HEK293 (cell line): ENCODE measurements around the gene GSTM1.
"Not testable (repeated sequence)": the region's sequence is repeated elsewhere in the genome, so short reads cannot be mapped to it uniquely, and the experiment has no call there.

Experiments
- CTCF ChIA-PET: fragments of 350-600 bp; formaldehyde crosslinking; extraction: SDS; loops from one replicate; lab custom pipeline; 2021; ENCODE audit warnings: antibody characterized with exemption; lab: Yijun Ruan, JAX
- POLR2A ChIA-PET: fragments of 300-600 bp; formaldehyde crosslinking; extraction: SDS; loops from one replicate; lab custom pipeline; 2020; ENCODE audit warnings: antibody characterized with exemption, inconsistent platforms; lab: Yijun Ruan, JAX
- H3K27ac ChIP-seq: fragments of 200-500 bp; sonication (Bioruptor generic); 2 replicates; pipeline ENCODE4 v1.5.1; 2014; ENCODE audit warnings: low read depth, low read length, control low read depth, inconsistent platforms; ENCODE audit errors: extremely low read depth
- H3K36me3 ChIP-seq, 2 experiments: fragments of 200-500 bp in 1 of 2; sonication (Bioruptor generic) in 1 of 2; 1 replicate in 1 of 2; 2 replicates in 1 of 2; pipeline ENCODE4 v1.5.1; 2014 to 2017; ENCODE audit warnings: inconsistent platforms in 2 of 2, low read length in 2 of 2; ENCODE audit not compliant: control insufficient read depth in 2 of 2, insufficient read depth in 1 of 2
- H3K4me1 ChIP-seq: fragments of 200-500 bp; sonication (Bioruptor generic); 2 replicates; pipeline ENCODE4 v1.5.1; 2014; ENCODE audit warnings: mild to moderate bottlenecking, low read length, inconsistent platforms; ENCODE audit not compliant: control insufficient read depth, insufficient read depth
- H3K4me3 ChIP-seq: 2 replicates; pipeline ENCODE4 v1.5.1; 2011; ENCODE audit warnings: low read depth, mild to moderate bottlenecking, control low read depth, low read length, moderate library complexity
- H3K9me3 ChIP-seq: fragments of 200-500 bp; sonication (Bioruptor generic); 2 replicates; pipeline ENCODE4 v1.5.1; 2014; ENCODE audit warnings: low read depth, low read length, inconsistent platforms; ENCODE audit not compliant: control insufficient read depth, insufficient read depth
- FEZF1 ChIP-seq: fragments of 450-650 bp; formaldehyde crosslinking; IDR thresholded peaks from 2 replicates; pipeline ENCODE4 v1.5.1; 2016; ENCODE audit warnings: missing biosample characterization, missing genetic modification characterization
- SETDB1 ChIP-seq: IDR thresholded peaks from one replicate; pipeline ENCODE4 v1.6.1; 2017; ENCODE audit warnings: mild to moderate bottlenecking, low read length, moderate library complexity, mixed read lengths; ENCODE audit not compliant: insufficient read length
- YY2 ChIP-seq: fragments of 450-650 bp; formaldehyde crosslinking; IDR thresholded peaks from 2 replicates; pipeline ENCODE4 v1.5.1; 2016; ENCODE audit warnings: missing biosample characterization, missing genetic modification characterization
- ZBTB1 ChIP-seq: fragments of 450-650 bp; formaldehyde crosslinking; IDR thresholded peaks from 2 replicates; pipeline ENCODE4 v1.5.1; 2016; ENCODE audit warnings: missing biosample characterization, missing genetic modification characterization
- ZNF112 ChIP-seq: fragments of 450-650 bp; formaldehyde crosslinking; IDR thresholded peaks from 2 replicates; pipeline ENCODE4 v1.5.0; 2017; ENCODE audit warnings: missing biosample characterization, missing genetic modification characterization
- ZNF121 ChIP-seq: fragments of 450-650 bp; formaldehyde crosslinking; IDR thresholded peaks from 2 replicates; pipeline ENCODE4 v1.5.1; 2016; ENCODE audit warnings: missing biosample characterization, missing genetic modification characterization
- ZNF155 ChIP-seq: fragments of 450-650 bp; formaldehyde crosslinking; IDR thresholded peaks from 2 replicates; pipeline ENCODE4 v1.5.1; 2016; ENCODE audit warnings: missing biosample characterization, missing genetic modification characterization
- ZNF214 ChIP-seq: fragments of 450-650 bp; formaldehyde crosslinking; IDR thresholded peaks from 2 replicates; pipeline ENCODE4 v1.5.1; 2017; ENCODE audit warnings: missing biosample characterization, mild to moderate bottlenecking, missing genetic modification characterization, borderline replicate concordance
- ZNF221 ChIP-seq: fragments of 450-650 bp; formaldehyde crosslinking; IDR thresholded peaks from 2 replicates; pipeline ENCODE4 v1.5.1; 2017; ENCODE audit warnings: missing biosample characterization, missing genetic modification characterization, borderline replicate concordance
- ZNF24 ChIP-seq: fragments of 450-650 bp; formaldehyde crosslinking; IDR thresholded peaks from 2 replicates; pipeline ENCODE4 v1.5.1; 2016; ENCODE audit warnings: missing biosample characterization, missing genetic modification characterization
- ZNF514 ChIP-seq: fragments of 450-650 bp; formaldehyde crosslinking; IDR thresholded peaks from 2 replicates; pipeline ENCODE4 v1.5.1; 2016; ENCODE audit warnings: missing biosample characterization, missing genetic modification characterization
- ZNF521 ChIP-seq: fragments of 450-650 bp; formaldehyde crosslinking; IDR thresholded peaks from 2 replicates; pipeline ENCODE4 v1.5.1; 2017; ENCODE audit warnings: missing biosample characterization, mild to moderate bottlenecking, missing genetic modification characterization
- ZNF571 ChIP-seq: fragments of 450-650 bp; formaldehyde crosslinking; IDR thresholded peaks from 2 replicates; pipeline ENCODE4 v1.5.0; 2017; ENCODE audit warnings: missing biosample characterization, missing genetic modification characterization
- ZNF658 ChIP-seq: fragments of 450-650 bp; formaldehyde crosslinking; IDR thresholded peaks from 2 replicates; pipeline ENCODE4; 2016; ENCODE audit warnings: missing biosample characterization, missing genetic modification characterization
- ZNF664 ChIP-seq: fragments of 450-650 bp; formaldehyde crosslinking; IDR thresholded peaks from 2 replicates; pipeline ENCODE4 v1.5.1; 2016; ENCODE audit warnings: missing biosample characterization, missing genetic modification characterization
- ZSCAN23 ChIP-seq: fragments of 450-650 bp; formaldehyde crosslinking; IDR thresholded peaks from 2 replicates; pipeline ENCODE4 v1.5.1; 2016; ENCODE audit warnings: missing biosample characterization, missing genetic modification characterization
- TF ChIP-seq, protein P1 (sequence below): fragments of 450-650 bp; formaldehyde crosslinking; IDR thresholded peaks from 2 replicates; pipeline ENCODE4 v1.5.1; 2016; ENCODE audit warnings: missing biosample characterization, missing genetic modification characterization
- TF ChIP-seq, protein P2 (sequence below): fragments of 450-650 bp; formaldehyde crosslinking; IDR thresholded peaks from 2 replicates; pipeline ENCODE4 v1.5.1; 2016; ENCODE audit warnings: missing biosample characterization, missing genetic modification characterization
- TF ChIP-seq, protein P3 (sequence below): fragments of 450-650 bp; formaldehyde crosslinking; IDR thresholded peaks from 2 replicates; pipeline ENCODE4 v1.5.1; 2016; ENCODE audit warnings: missing biosample characterization, missing genetic modification characterization, borderline replicate concordance
- TF ChIP-seq, protein P4 (sequence below): fragments of 450-650 bp; formaldehyde crosslinking; IDR thresholded peaks from 2 replicates; pipeline ENCODE4 v1.5.1; 2016; ENCODE audit warnings: missing biosample characterization, missing genetic modification characterization

GSTM1 gene

DNA sequence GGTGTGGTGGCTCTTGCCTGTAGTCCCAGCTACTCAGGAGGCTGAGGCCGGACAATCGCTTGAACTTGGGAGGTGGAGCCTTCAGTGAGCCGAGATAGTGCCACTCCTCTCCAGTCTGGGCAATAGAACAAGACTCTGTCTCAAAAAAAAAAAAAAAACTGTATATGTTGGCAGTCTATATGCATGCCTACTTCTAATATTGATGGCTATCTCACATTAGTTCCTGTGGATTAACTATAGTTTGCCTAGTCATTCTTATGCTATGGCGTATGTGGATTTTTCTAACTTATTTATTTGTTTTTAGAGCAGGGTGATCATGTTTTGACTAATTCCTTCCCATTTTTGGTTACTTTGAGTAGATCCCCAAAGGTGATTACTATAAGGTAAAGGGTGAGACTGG lies 9.4 kb downstream of the GSTM1 start:
- POLR2A ChIA-PET, result no interaction called here
- H3K27ac ChIP-seq, result no peak overlapping the region
- CTCF ChIA-PET, result no interaction called here
- no peaks in the 10 kb centered on the region for H3K9me3 ChIP-seq
- H3K36me3 ChIP-seq, result no peaks in the 10 kb centered on the region
- no peak for TF ChIP-seq ZNF24
- TF ChIP-seq, protein P1, sequence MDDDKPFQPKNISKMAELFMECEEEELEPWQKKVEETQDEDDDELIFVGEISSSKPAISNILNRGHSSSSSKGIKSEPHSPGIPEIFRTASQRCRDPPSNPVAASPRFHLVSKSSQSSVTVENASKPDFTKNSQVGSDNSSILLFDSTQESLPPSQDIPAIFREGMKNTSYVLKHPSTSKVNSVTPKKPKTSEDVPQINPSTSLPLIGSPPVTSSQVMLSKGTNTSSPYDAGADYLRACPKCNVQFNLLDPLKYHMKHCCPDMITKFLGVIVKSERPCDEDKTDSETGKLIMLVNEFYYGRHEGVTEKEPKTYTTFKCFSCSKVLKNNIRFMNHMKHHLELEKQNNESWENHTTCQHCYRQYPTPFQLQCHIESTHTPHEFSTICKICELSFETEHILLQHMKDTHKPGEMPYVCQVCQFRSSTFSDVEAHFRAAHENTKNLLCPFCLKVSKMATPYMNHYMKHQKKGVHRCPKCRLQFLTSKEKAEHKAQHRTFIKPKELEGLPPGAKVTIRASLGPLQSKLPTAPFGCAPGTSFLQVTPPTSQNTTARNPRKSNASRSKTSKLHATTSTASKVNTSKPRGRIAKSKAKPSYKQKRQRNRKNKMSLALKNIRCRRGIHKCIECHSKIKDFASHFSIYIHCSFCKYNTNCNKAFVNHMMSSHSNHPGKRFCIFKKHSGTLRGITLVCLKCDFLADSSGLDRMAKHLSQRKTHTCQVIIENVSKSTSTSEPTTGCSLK (tag by site-specific recombination), result no peak
- no peak for TF ChIP-seq ZNF521 (tag by site-specific recombination)
- TF ChIP-seq ZNF214, result no peak
- TF ChIP-seq, protein P2, sequence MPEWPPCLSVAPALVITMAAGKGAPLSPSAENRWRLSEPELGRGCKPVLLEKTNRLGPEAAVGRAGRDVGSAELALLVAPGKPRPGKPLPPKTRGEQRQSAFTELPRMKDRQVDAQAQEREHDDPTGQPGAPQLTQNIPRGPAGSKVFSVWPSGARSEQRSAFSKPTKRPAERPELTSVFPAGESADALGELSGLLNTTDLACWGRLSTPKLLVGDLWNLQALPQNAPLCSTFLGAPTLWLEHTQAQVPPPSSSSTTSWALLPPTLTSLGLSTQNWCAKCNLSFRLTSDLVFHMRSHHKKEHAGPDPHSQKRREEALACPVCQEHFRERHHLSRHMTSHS (tag by site-specific recombination), result no peak
- TF ChIP-seq ZBTB1, result no peak
- no peak for TF ChIP-seq ZNF571 (tag by site-specific recombination)
- no peaks in the 10 kb centered on the region for H3K4me1 ChIP-seq
- no peak overlapping the region for H3K4me3 ChIP-seq

DNA sequence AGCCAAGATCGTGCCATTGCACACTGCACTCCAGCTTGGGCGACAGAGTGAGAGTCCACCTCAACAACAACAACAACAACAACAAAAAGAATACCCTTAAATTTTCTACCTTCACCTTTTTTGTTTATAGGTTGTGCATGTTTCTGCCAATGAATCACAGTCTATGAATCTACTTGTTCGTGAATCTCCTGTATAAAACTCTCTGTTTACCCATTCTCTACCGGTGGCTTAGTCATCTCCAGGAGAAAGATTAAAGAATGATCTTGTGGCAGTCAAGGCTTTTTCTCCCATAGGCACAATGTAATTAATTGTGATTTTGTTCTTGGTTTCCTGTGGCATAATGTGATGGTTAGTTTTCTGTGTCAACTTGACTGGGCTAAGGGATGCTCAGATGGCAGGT lies 10.2 kb downstream of the GSTM1 start:
- CTCF ChIA-PET, H3K27ac ChIP-seq, H3K4me1 ChIP-seq, POLR2A ChIA-PET, H3K36me3 ChIP-seq, H3K9me3 ChIP-seq, H3K4me3 ChIP-seq: not testable (repeated sequence)

DNA sequence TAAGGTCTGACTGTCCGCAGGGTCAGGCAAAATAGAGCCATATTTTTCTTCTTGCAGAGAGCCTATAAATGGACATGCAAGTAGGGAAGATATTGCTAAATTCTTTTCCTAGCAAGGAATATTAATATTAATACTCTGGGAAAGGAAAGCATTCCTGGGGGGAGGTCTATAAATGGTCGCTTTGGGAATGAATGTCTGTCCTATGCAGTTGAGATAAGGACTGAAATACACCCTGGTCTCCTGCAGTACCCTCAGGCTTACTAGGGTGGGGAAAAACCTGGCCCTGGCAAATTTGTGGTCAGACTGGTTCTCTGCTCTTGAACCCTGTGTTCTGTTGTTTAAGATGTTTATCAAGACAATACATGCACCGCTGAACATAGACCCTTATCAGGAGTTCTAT lies 15.3 kb downstream of the GSTM1 start:
- POLR2A ChIA-PET, H3K36me3 ChIP-seq, H3K4me1 ChIP-seq, H3K9me3 ChIP-seq, H3K4me3 ChIP-seq, H3K27ac ChIP-seq: not testable (repeated sequence)
- CTCF ChIA-PET, result interaction anchor here (2.7 kb wide), 1 partner anchor 63 kb away, joined by 14 read pairs; no protein-coding TSS in a partner anchor
- peak; percentile 16 for TF ChIP-seq SETDB1

DNA sequence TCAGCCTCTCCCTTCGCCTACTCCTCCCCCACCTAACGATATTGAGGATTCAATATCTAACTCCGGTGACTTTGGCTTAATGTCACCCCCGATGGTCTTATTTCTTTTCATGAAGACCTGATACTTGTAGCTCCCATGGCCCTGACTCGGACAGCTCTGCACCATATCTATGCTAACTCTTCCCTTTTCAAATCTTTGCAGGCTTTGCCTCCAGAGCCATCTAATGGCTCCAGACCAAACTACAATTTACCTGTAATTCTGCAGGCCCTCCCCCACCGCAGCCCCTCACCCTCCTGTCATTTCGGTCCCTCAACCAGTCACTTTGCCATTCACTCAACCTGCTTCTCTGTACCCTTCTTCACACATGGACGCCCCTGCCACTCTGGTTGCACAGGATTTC lies 16.6 kb downstream of the GSTM1 start:
- CTCF ChIA-PET, result interaction anchor here (0.6 to 2.7 kb wide), 3 partner anchors 61 to 255 kb away, joined by 3 to 14 read pairs (median 6); no protein-coding TSS in a partner anchor
- H3K27ac ChIP-seq, result no peak overlapping the region
- no peaks in the 10 kb centered on the region for H3K4me1 ChIP-seq
- no peak overlapping the region for H3K4me3 ChIP-seq
- POLR2A ChIA-PET, result no interaction called here
- no peaks in the 10 kb centered on the region for H3K36me3 ChIP-seq
- H3K9me3 ChIP-seq, result no peaks in the 10 kb centered on the region
- TF ChIP-seq ZNF514 (tag by site-specific recombination) (no peak), ZNF121 (tag by site-specific recombination) (no peak), ZNF658 (tag by site-specific recombination) (no peak), FEZF1 (tag by site-specific recombination) (no peak), ZNF112 (tag by site-specific recombination) (no peak), ZNF221 (tag by site-specific recombination) (no peak), ZNF155 (no peak), YY2 (tag by site-specific recombination) (no peak), ZSCAN23 (no peak), ZNF664 (tag by site-specific recombination) (no peak)
- TF ChIP-seq, protein P3, sequence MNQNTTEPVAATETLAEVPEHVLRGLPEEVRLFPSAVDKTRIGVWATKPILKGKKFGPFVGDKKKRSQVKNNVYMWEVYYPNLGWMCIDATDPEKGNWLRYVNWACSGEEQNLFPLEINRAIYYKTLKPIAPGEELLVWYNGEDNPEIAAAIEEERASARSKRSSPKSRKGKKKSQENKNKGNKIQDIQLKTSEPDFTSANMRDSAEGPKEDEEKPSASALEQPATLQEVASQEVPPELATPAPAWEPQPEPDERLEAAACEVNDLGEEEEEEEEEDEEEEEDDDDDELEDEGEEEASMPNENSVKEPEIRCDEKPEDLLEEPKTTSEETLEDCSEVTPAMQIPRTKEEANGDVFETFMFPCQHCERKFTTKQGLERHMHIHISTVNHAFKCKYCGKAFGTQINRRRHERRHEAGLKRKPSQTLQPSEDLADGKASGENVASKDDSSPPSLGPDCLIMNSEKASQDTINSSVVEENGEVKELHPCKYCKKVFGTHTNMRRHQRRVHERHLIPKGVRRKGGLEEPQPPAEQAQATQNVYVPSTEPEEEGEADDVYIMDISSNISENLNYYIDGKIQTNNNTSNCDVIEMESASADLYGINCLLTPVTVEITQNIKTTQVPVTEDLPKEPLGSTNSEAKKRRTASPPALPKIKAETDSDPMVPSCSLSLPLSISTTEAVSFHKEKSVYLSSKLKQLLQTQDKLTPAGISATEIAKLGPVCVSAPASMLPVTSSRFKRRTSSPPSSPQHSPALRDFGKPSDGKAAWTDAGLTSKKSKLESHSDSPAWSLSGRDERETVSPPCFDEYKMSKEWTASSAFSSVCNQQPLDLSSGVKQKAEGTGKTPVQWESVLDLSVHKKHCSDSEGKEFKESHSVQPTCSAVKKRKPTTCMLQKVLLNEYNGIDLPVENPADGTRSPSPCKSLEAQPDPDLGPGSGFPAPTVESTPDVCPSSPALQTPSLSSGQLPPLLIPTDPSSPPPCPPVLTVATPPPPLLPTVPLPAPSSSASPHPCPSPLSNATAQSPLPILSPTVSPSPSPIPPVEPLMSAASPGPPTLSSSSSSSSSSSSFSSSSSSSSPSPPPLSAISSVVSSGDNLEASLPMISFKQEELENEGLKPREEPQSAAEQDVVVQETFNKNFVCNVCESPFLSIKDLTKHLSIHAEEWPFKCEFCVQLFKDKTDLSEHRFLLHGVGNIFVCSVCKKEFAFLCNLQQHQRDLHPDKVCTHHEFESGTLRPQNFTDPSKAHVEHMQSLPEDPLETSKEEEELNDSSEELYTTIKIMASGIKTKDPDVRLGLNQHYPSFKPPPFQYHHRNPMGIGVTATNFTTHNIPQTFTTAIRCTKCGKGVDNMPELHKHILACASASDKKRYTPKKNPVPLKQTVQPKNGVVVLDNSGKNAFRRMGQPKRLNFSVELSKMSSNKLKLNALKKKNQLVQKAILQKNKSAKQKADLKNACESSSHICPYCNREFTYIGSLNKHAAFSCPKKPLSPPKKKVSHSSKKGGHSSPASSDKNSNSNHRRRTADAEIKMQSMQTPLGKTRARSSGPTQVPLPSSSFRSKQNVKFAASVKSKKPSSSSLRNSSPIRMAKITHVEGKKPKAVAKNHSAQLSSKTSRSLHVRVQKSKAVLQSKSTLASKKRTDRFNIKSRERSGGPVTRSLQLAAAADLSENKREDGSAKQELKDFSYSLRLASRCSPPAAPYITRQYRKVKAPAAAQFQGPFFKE (tag by site-specific recombination), result no peak
- TF ChIP-seq, protein P4, sequence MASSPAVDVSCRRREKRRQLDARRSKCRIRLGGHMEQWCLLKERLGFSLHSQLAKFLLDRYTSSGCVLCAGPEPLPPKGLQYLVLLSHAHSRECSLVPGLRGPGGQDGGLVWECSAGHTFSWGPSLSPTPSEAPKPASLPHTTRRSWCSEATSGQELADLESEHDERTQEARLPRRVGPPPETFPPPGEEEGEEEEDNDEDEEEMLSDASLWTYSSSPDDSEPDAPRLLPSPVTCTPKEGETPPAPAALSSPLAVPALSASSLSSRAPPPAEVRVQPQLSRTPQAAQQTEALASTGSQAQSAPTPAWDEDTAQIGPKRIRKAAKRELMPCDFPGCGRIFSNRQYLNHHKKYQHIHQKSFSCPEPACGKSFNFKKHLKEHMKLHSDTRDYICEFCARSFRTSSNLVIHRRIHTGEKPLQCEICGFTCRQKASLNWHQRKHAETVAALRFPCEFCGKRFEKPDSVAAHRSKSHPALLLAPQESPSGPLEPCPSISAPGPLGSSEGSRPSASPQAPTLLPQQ (tag by site-specific recombination), result no peak
